CD4-positive, alpha-beta T cell treated with Interleukin-15 for 4 hours (primary cell): Measurements from ENCODE around the gene CLSTN2.

Experiments
- DNase-seq: peaks from one replicate; pipeline ENCODE4 v3.0.0-alpha.2; 2020; ENCODE audit warnings: low spot score

The CLSTN2 gene

GRCh38 chr3:140288595-140288994, 353.6 kb downstream of the CLSTN2 start:
- DNase-seq, result no peak

- DNase-seq, result no peak
These were observed 355.1 kb downstream of the CLSTN2 start for GRCh38 chr3:140290105-140290504.

DNA sequence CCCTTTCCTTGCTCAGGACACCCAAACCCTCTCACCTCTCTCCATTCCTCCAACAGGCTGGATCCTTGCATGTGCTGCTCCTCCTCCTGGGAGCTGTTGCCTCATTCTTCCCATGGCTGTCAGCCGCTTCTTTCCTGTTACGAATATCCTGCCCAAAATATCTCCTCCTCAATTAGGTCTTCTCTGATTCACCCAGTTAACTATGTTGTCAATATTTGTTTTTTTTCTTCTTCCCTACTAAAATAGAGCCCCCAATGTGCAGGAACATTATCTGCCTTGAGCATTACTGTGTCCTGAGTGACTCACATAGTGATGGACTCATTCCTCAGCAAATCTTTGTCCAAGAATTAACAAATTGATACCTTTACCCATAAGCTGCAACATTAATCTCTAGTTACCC, 357.2 kb downstream of the CLSTN2 start:
- no peak for DNase-seq

GRCh38 chr3:140292684-140293083, 357.7 kb downstream of the CLSTN2 start:
- DNase-seq, result no peak

GRCh38 chr3:140294058-140294457, 359.1 kb downstream of the CLSTN2 start:
- no peak for DNase-seq

- no peak for DNase-seq
These were observed 361.9 kb downstream of the CLSTN2 start for GRCh38 chr3:140296796-140297352.

GRCh38 chr3:140298043-140298442, 363.1 kb downstream of the CLSTN2 start:
- no peak for DNase-seq

GRCh38 chr3:140298569-140299070, 363.6 kb downstream of the CLSTN2 start:
- DNase-seq, result no peak

GRCh38 chr3:140303875-140304274, 368.9 kb downstream of the CLSTN2 start:
- DNase-seq, result no peak

DNA sequence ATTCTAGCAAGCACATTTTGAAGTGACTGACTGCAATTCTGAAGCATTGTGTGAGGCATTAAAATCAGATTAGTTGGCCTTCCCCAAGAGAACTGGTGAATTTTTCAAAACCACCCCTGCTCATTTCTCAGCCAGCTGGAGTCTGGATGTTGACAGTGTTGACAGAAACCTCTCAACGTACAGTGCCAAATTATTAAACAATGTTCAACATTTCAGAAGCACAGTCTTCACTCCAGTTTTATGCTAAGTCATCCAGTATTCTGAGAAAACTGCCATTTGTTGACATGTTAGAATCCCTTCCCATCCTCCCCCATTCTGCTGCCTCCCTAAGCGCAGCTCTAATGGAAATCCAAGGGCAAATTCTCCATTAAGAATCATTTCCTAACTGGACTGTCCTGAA, 373.6 kb downstream of the CLSTN2 start:
- DNase-seq, result no peak

GRCh38 chr3:140311428-140311827, 376.4 kb downstream of the CLSTN2 start:
- DNase-seq, result no peak

GRCh38 chr3:140315955-140316354, 381.0 kb downstream of the CLSTN2 start:
- no peak for DNase-seq

GRCh38 chr3:140316466-140316865, 381.5 kb downstream of the CLSTN2 start:
- no peak for DNase-seq

GRCh38 chr3:140316868-140317400, 381.9 kb downstream of the CLSTN2 start:
- no peak for DNase-seq

DNA sequence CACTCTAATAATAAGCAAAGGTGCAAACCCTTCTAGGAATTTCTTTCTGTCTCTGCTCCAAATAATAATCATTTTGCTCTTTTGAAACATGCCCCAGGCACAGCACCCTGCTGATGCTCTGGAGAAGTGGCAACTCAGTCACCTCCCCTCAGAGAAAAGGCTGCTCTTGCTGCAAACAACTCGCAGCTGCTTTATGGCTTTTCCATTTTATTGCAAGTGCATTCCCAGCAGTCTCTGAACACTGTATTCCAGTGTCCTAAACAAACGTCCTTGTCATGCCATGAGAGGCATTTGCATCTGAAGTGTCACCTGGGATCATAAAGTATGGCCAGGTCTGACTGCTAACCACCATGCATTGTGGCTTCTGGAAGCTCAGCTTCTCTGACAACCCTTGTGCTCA, 384.8 kb downstream of the CLSTN2 start:
- no peak for DNase-seq

- DNase-seq, result no peak
These were observed 388.6 kb downstream of the CLSTN2 start for GRCh38 chr3:140323561-140323960.

- no peak for DNase-seq
These were observed 397.1 kb downstream of the CLSTN2 start for GRCh38 chr3:140332131-140332530.

DNA sequence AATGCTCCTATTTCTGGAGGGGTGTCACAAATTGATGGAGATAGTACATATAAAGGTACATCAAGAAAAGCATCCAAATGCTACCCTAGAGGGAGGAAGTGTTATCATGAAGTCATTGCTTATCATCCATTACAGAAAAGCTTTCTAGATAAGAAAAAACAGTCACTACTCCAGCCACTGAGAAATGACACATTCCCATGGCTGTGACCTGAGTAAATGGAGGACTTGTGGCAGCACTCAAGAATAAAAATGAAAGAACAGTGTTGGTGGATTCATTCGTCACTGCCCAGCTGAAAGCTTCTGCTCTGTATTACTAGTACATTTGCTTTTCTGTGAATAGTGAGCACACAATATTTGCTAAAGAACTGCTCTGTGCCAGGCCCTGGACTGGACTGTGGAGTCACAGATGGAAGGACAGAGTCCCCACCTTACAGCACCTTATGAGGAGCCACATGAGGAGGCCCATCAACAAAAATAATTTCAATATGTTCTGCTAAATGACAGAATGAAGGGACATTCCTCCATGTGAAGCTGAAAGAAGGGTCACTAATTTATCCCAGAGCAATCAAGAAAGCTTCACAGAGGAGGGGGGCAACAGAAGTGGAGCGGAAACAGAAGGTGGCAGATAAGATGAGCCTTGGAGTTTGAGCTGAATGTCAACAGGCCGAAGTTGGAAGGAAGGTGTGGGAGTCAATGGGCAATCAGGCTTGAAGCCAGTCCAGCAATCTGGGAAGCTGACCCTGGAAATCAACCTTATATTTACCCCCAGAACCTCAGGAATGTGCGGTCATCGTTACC, 399.3 kb downstream of the CLSTN2 start:
- no peak for DNase-seq

DNA sequence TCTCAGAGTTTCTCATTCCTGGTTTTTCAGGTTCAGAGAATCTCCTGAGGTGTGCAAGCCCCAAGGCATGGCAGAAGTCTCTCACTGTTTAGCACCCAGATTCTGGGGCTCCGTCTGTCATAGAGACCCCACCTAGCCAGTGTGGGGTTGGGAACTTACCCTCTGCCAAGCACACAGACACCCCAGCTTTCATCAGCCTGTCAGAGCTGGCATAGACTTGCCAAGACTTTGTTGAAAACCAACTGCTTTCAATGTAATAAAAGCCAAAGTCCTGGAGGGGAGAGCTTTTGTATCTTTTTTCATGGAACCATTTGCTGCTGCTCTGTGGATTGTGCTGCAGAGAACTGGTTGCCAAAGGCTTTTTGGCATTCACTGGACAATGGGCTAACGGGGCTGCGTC, 401.5 kb downstream of the CLSTN2 start:
- no peak for DNase-seq

- no peak for DNase-seq
These were observed 403.9 kb downstream of the CLSTN2 start for GRCh38 chr3:140338916-140339315.

- no peak for DNase-seq
These were observed 406.2 kb downstream of the CLSTN2 start for GRCh38 chr3:140341203-140341602.

- DNase-seq, result no peak
These were observed 406.9 kb downstream of the CLSTN2 start for GRCh38 chr3:140341817-140342403.

DNA sequence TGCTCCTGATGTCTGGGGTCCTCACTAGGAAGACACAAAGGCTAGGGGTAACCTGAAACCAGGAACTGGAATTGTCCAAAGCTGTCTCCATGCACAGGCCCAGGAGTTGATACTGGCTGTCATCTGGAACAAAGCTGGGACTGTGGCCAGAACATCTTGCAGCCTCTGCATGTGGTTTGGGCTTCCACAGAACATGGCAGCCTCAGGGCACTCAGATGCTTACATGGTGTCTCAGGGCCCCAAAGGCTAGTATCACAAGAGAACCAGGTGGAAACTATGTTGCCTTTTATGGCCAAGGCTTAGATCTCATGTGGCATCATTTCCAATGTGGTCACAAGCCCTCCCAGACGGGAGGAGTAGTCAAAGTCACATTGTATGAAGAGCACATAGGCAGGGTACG, 407.7 kb downstream of the CLSTN2 start:
- DNase-seq, result no peak
